GM19035 (cell line): Measurements from ENCODE around the gene KCNS3.

ENCODE experiments used
- ATAC-seq: cut with Tn5 transposase; IDR thresholded peaks from one replicate; pipeline ENCODE4 v1.9.1; 2021; ENCODE audit not compliant: unreplicated experiment

KCNS3 gene, protein sequence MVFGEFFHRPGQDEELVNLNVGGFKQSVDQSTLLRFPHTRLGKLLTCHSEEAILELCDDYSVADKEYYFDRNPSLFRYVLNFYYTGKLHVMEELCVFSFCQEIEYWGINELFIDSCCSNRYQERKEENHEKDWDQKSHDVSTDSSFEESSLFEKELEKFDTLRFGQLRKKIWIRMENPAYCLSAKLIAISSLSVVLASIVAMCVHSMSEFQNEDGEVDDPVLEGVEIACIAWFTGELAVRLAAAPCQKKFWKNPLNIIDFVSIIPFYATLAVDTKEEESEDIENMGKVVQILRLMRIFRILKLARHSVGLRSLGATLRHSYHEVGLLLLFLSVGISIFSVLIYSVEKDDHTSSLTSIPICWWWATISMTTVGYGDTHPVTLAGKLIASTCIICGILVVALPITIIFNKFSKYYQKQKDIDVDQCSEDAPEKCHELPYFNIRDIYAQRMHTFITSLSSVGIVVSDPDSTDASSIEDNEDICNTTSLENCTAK

GRCh38 chr2:17878281-17879136 lies at the start of gene KCNS3:
TSS of gene KCNS3 (plus strand) at chr2:17878667. CDS start at chr2:17931009, 52,342 bp downstream.
- peak; percentile 89 for ATAC-seq

DNA sequence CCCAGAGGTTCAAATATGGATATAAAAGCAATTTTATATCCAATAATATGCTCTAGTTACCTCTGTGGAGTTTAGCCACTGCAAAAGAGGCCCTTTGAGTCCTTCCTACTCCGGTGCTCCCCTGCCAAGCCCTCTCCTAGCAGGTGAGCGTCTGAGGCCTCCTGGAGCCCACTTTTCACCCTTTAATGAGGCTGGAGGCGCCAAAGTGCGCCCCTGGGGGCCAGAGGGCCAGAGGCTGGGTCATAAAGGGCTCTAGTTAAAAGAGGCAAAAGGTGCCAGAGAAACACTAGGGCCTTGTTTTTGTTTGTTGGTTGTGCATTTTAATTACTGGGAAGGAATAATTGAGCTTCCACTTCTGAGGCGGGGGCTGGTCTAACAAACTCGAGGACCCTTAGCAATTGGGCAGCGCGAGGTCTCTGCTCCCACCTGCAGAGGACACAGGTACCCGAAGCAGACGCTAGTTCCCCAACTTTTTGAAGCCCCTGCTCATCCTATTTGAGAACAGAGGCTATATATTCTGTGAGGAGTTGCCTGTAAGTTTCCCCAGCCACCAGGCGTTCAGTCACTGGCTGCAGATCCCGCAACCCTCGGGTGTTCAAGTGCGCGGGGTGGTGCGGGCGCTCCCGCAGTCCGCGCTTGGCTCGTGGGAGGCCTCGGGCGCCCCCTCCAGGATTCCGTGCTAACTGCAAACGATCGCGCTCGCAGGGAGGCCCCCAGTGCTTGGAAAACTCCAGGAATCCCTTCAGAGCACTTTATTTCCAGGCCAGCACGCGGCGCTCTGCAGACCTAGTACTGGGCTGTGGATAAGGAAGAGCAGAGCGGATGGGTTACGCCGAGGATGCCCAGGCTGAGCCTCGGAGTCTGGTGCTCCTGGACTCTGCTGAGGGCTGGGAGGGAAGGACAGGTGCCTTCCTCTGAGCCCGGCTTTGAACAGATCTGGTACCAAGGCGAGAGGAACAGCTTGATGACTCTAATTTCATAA lies 48.1 kb upstream of the KCNS3 start:
- peak; percentile 93 for ATAC-seq

- ATAC-seq = no peak
Observed at GRCh38 chr2:17835516-17835915, 43.0 kb upstream of the KCNS3 start.

DNA sequence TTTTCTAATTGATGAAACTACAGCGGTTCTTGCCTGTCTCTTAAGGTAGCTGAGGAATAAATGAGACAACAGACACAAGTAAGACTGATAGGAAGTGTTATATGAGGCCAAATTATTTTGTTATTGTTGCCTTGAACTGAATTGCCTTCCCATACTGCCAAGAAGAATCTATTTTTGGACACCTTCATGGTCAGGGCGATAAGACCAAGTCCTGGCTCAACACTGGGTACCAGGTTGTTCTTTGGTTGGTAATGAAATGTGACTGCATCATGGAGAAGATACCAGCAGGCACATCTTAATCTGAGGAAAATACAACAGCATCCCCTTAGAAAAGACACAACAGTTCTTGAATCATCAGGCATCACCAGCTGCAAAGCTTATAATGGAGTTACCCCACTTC lies 38.5 kb upstream of the KCNS3 start:
- ATAC-seq = no peak

GRCh38 chr2:17843457-17843856 lies 35.0 kb upstream of the KCNS3 start:
- no peak for ATAC-seq

GRCh38 chr2:17845806-17846205 lies 32.7 kb upstream of the KCNS3 start:
- no peak for ATAC-seq

GRCh38 chr2:17846676-17847075 lies 31.8 kb upstream of the KCNS3 start:
- ATAC-seq = no peak

DNA sequence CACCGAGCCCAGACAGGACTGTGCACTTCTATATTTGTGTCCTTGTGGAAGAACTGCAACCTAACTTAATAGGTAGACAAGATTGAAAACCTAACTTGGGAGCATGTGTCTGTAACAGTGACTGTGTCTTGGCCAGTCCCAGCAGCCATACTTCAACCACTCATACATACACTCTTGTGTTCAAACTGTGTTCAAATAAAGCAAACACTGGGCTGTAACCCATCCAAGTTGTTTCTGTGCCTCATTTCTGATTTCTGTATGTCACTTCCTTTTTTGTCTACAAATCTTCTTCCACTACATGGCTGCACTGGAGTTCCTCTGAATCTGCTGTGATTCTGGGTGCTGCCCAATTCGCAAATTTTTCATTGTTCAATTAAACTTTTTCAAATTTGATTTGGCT lies 31.2 kb upstream of the KCNS3 start:
- no peak for ATAC-seq

- ATAC-seq = no peak
Observed at GRCh38 chr2:17849275-17849674, 29.2 kb upstream of the KCNS3 start.

- no peak for ATAC-seq
Observed at GRCh38 chr2:17850151-17850550, 28.3 kb upstream of the KCNS3 start.

GRCh38 chr2:17851731-17852585 lies 26.5 kb upstream of the KCNS3 start:
- peak; percentile 91 for ATAC-seq

GRCh38 chr2:17853799-17854198 lies 24.7 kb upstream of the KCNS3 start:
- ATAC-seq = no peak

GRCh38 chr2:17857021-17857420 lies 21.4 kb upstream of the KCNS3 start:
- no peak for ATAC-seq

DNA sequence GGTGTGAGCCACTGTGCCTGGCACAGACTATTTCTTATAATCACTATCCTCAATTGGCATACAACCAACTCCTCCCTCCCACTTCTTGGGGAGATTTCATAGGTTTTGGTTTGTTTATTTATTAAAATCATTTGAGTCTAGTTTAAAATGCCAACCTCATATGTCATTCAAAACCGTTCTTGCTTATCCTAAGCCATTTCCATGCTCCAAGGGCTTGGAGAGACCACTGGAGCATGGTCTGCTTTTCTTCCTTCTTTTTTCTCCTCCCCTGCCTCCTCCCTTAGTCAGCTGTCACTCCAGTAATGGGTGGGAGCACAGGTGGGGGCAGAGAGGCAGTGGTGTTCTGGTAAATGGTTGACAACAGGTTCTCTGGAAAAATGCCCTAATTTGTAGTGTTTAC lies 20.4 kb upstream of the KCNS3 start:
- ATAC-seq = no peak

GRCh38 chr2:17863539-17863938 lies 14.9 kb upstream of the KCNS3 start:
- no peak for ATAC-seq

- no peak for ATAC-seq
Observed at GRCh38 chr2:17864676-17865075, 13.8 kb upstream of the KCNS3 start.

GRCh38 chr2:17867133-17867532 lies 11.3 kb upstream of the KCNS3 start:
- no peak for ATAC-seq

DNA sequence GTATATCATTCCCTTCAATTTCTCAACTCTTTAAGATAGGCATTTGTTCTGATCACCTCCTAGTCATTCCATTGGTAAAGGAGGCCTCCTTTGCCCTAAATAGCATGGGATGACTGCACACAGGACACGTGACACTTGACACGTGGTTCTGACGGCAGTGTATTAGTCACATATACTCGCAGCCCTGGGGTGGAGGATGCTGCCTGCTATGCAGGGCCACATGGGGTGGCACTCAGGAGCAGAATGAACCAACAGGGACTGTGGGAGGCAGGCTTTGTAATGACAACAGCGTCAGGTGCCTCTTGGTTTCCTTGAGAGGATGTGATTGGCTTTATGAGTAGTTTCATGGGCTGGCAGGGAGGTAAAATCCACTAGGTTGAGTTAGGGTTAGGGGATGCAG lies 9.3 kb upstream of the KCNS3 start:
- ATAC-seq = no peak

- ATAC-seq = no peak
Observed at GRCh38 chr2:17871639-17872038, 6.8 kb upstream of the KCNS3 start.

- no peak for ATAC-seq
Observed at GRCh38 chr2:17873021-17873420, 5.4 kb upstream of the KCNS3 start.
